ENCODE measurements around the gene TBC1D17.

GRCh38 chr19:49930483-49931011 lies 53.0 kb downstream of the TBC1D17 start:
- TF ChIP-seq RCOR1 (conservative IDR thresholded peaks at IDR 0.05; ENCODE audit: low read depth, low read length) (no peak), POLR2AphosphoS5 (IDR thresholded peaks at IDR 0.05; ENCODE audit: low read length) (peak; percentile 35; the same call in 1 of the 2 replicates), CTCF (IDR thresholded peaks at IDR 0.05 in 2 of 3, conservative IDR thresholded peaks at IDR 0.05 in 1 of 3; ENCODE audit: control insufficient read depth in 2 of 3, extremely low read depth in 1 of 3, insufficient read depth in 1 of 3, low read depth in 3 of 3, low read length in 3 of 3) (no peak), CEBPB (IDR thresholded peaks at IDR 0.05; ENCODE audit: borderline replicate concordance in 1 of 2, low read depth in 2 of 2, low read length in 2 of 2) (no peak), MYC (IDR thresholded peaks at IDR 0.05; ENCODE audit: insufficient read depth, insufficient read length, insufficient replicate concordance, low read length, severe bottlenecking) (no peak), NRF1 (conservative IDR thresholded peaks at IDR 0.05; ENCODE audit: low read depth, low read length) (no peak)
